ENCODE data around the gene GAB3. TPM values are rescaled to one million over a fixed set of nuclear protein-coding genes. Genes with fewer than 3 reads are reported as not detected.

Gene GAB3
- total RNA-seq, 1 experiment from 2014 or later = 0.69 TPM

DNA sequence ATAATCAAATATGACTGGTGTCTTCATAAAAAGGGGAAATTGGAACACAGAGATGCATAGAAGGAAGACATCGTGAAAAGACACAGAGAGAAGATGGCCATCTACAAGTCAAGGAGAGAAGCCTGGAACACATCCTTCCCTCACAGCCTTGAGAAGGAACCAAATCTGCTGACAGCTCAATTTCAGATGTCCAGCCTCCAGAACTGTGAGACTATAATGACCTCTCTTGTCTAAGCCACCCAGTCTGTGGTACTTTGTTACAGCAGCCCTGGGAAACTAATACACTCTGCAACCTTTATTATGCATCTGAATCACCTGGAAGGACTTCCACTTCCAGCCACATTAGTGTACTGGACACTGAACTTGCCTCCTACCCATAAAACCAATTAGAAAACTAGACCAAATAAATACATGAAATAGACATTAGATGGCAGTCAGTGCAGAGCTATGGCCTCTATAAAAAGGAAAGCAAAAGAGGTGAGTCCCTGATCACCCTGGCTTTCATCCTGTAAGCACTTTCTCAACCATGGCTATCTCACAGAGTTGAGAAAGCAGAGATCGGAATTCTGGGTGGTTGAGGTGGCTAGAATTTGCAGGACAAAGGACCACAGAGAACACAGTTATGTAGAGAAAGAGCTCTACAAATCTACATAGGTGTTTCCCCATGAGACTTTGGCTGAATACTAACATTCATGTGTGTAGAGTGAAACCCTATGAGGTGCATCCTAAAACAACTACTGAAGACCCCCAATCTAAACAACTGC is 25.7 kb downstream of the GAB3 start:
- Histone ChIP-seq H3K9me2 (ENCODE audit: insufficient read depth) (no peaks in the 10 kb centered on the region), H3K9ac (ENCODE audit: low read length) (no peak overlapping the region), H4K20me1 (ENCODE audit: insufficient read depth) (no peaks in the 10 kb centered on the region), H3K36me3 (ENCODE audit: control insufficient read depth in 1 of 2, insufficient read depth in 2 of 2, low read length in 2 of 2) (no peaks in the 10 kb centered on the region), H3K27me3 (ENCODE audit: insufficient read depth, low read length) (no peaks in the 10 kb centered on the region), H3K79me2 (ENCODE audit: insufficient read depth, low read length) (no peaks in the 10 kb centered on the region), H3K4me2 (ENCODE audit: low read length) (no peak overlapping the region), H3K9me3 (ENCODE audit: control insufficient read depth in 1 of 2, insufficient read depth in 1 of 2, low read depth in 1 of 2, low read length in 2 of 2) (no peaks in the 10 kb centered on the region), H3K27ac (ENCODE audit: low read depth, low read length) (no peak overlapping the region), H2AFZ (ENCODE audit: low read depth, low read length, poor library complexity, severe bottlenecking) (no peak overlapping the region), H3K4me1 (ENCODE audit: control insufficient read depth in 1 of 2, insufficient read depth in 2 of 2, low read length in 2 of 2) (no peaks in the 10 kb centered on the region), H3K4me3 (replicated peaks in 1 of 2; ENCODE audit: low read depth in 1 of 2, low read length in 2 of 2) (no peak overlapping the region)
- no TSS peak for BruUV-seq (replicated peaks)
- ChIA-PET CTCF (no interaction called here), POLR2A (no interaction called here), RAD21 (ENCODE audit: low non-redundant PET in 1 of 2, low total read pairs in 2 of 2, uncharacterized antibody in 2 of 2, unreplicated experiment in 2 of 2) (no interaction called here)
- no peak for TF ChIP-seq EZH2 (IDR thresholded peaks at IDR 0.05)
- no peak for ATAC-seq
- intact Hi-C loops (cut with micrococcal nuclease) = no loop called here
- DNase-seq (ENCODE audit: low read depth, low spot score) = no peak

DNA sequence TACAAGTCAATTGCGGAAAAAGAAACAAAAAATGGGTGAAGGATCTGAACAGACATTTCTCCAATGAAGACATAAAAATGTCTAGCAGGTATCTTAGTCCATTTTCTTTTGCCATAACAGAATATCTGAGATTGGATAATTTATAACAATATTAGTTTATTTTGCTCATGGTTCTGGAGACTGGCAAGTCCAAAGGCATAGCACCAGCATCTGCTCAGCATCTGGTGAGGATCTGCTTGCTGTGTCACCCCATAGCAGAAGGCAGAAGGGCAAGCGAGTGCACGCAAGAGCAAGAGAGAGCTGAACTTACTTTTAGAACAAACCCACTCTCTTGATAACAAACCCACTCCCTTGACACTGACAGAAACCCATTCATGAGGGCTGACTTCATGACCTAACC is 29.7 kb downstream of the GAB3 start:
- Histone ChIP-seq H3K4me2 (ENCODE audit: low read length) (no peak overlapping the region), H3K36me3 (ENCODE audit: control insufficient read depth in 1 of 2, insufficient read depth in 2 of 2, low read length in 2 of 2) (no peaks in the 10 kb centered on the region), H3K9ac (ENCODE audit: low read length) (no peak overlapping the region), H3K4me3 (replicated peaks in 1 of 2; ENCODE audit: low read depth in 1 of 2, low read length in 2 of 2) (no peak overlapping the region), H3K27ac (ENCODE audit: low read depth, low read length) (no peak overlapping the region), H3K9me3 (ENCODE audit: control insufficient read depth in 1 of 2, insufficient read depth in 1 of 2, low read depth in 1 of 2, low read length in 2 of 2) (no peaks in the 10 kb centered on the region), H3K79me2 (ENCODE audit: insufficient read depth, low read length) (no peaks in the 10 kb centered on the region), H2AFZ (ENCODE audit: low read depth, low read length, poor library complexity, severe bottlenecking) (no peak overlapping the region), H3K27me3 (ENCODE audit: insufficient read depth, low read length) (no peaks in the 10 kb centered on the region), H4K20me1 (ENCODE audit: insufficient read depth) (no peaks in the 10 kb centered on the region), H3K9me2 (ENCODE audit: insufficient read depth) (no peaks in the 10 kb centered on the region), H3K4me1 (ENCODE audit: control insufficient read depth in 1 of 2, insufficient read depth in 2 of 2, low read length in 2 of 2) (no peaks in the 10 kb centered on the region)
- POLR2A ChIA-PET = no interaction called here
- intact Hi-C loops (cut with micrococcal nuclease) = no loop called here
- CTCF ChIA-PET = no interaction called here
- RAD21 ChIA-PET (ENCODE audit: low non-redundant PET in 1 of 2, low total read pairs in 2 of 2, uncharacterized antibody in 2 of 2, unreplicated experiment in 2 of 2) = no interaction called here
- TF ChIP-seq EGR1 (IDR thresholded peaks at IDR 0.05; ENCODE audit: low read depth) = no peak
- DNase-seq (ENCODE audit: low read depth, low spot score) (no peak), ATAC-seq (no peak)
- BruUV-seq (replicated peaks) = no TSS peak

DNA sequence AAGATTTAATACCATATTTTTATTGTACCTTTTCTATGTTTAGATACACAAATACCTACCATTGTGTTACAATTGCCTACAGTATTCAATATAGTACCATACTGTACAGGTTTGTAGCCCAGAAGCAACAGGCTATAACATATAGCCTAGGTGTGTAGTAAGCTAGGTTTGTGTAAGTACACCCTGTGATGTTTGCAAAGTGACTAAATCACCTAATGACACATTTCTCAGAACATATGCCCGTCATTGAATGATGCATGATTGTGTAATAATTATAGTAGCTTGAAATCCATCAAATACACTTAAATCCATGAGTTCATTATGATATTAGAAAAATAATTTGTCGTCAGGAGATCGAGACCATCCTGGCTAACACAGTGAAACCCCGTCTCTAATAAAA is 30.8 kb downstream of the GAB3 start:
- no peak overlapping the region for H3K4me3 ChIP-seq (replicated peaks in 1 of 2; ENCODE audit: low read depth in 1 of 2, low read length in 2 of 2)
- H4K20me1 ChIP-seq (ENCODE audit: insufficient read depth) = no peaks in the 10 kb centered on the region
- POLR2A ChIA-PET = no interaction called here
- H3K9me3 ChIP-seq (ENCODE audit: control insufficient read depth in 1 of 2, insufficient read depth in 1 of 2, low read depth in 1 of 2, low read length in 2 of 2) = no peaks in the 10 kb centered on the region
- no peak for DNase-seq (ENCODE audit: low read depth, low spot score)
- RAD21 ChIA-PET (ENCODE audit: low non-redundant PET in 1 of 2, low total read pairs in 2 of 2, uncharacterized antibody in 2 of 2, unreplicated experiment in 2 of 2) = no interaction called here
- no TSS peak for BruUV-seq (replicated peaks)
- no peak for ATAC-seq
- H3K9ac ChIP-seq (ENCODE audit: low read length) = no peak overlapping the region
- H3K27me3 ChIP-seq (ENCODE audit: insufficient read depth, low read length) = no peaks in the 10 kb centered on the region
- no peak overlapping the region for H2AFZ ChIP-seq (ENCODE audit: low read depth, low read length, poor library complexity, severe bottlenecking)
- no peaks in the 10 kb centered on the region for H3K9me2 ChIP-seq (ENCODE audit: insufficient read depth)
- TF ChIP-seq TCF7L2 (IDR thresholded peaks at IDR 0.05; ENCODE audit: borderline replicate concordance, extremely low read depth, insufficient read depth, insufficient read length) (no peak), ZFX (IDR thresholded peaks at IDR 0.05) (no peak)
- H3K27ac ChIP-seq (ENCODE audit: low read depth, low read length) = no peak overlapping the region
- intact Hi-C loops (cut with micrococcal nuclease) = no loop called here
- no peaks in the 10 kb centered on the region for H3K79me2 ChIP-seq (ENCODE audit: insufficient read depth, low read length)
- H3K4me2 ChIP-seq (ENCODE audit: low read length) = no peak overlapping the region
- CTCF ChIA-PET = no interaction called here
- no peaks in the 10 kb centered on the region for H3K36me3 ChIP-seq (ENCODE audit: control insufficient read depth in 1 of 2, insufficient read depth in 2 of 2, low read length in 2 of 2)
- no peaks in the 10 kb centered on the region for H3K4me1 ChIP-seq (ENCODE audit: control insufficient read depth in 1 of 2, insufficient read depth in 2 of 2, low read length in 2 of 2)

All from HCT116 (cell line).